ENCODE results near the gene MCM9. TPM values are rescaled to one million over a fixed set of nuclear protein-coding genes. Genes with fewer than 3 reads are reported as not detected.
"Not testable (repeated sequence)": the region's sequence is repeated elsewhere in the genome, so short reads cannot be mapped to it uniquely, and the experiment has no call there.

The MCM9 gene
- total and polyA plus RNA-seq, 11 donors, result 2.1 to 8.5 (median 4.8) TPM

DNA sequence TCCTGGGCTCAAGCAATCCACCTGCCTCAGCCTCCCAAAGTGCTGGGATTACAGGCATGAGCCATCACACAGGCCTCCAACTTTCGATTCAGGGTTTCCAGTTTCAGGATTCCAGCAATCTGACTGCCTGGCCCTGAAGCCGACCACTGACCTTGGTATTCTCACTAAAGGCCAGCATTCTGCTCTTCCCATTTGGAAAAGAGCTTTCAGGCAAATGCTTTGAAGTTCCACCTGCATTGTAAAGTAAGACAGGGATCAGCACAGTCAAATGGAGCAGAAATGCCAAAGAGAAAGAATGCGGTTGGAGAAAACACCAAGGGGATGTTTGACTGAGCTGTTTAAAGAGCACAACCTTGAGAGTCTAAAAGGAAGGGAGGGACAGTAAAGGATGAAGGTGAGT lies 166.5 kb downstream of the MCM9 start:
- DNase-seq (no peak), ATAC-seq (no peak)
- Histone ChIP-seq H3K4me1 (peaks cover 0 to 44% (median 0%) of the 10 kb centered on the region in 12 donors), H3K27me3 (no peaks in the 10 kb centered on the region), H3K36me3 (no peaks in the 10 kb centered on the region), H3K27ac (peak overlapping the region in 3 of 12 donors; percentile 14 to 93 (median 37)), H3K9me3 (no peaks in the 10 kb centered on the region), H3K4me3 (no peak overlapping the region)
- no peak for TF ChIP-seq POLR2A (IDR thresholded peaks at IDR 0.05)
- TF ChIP-seq, protein P1, sequence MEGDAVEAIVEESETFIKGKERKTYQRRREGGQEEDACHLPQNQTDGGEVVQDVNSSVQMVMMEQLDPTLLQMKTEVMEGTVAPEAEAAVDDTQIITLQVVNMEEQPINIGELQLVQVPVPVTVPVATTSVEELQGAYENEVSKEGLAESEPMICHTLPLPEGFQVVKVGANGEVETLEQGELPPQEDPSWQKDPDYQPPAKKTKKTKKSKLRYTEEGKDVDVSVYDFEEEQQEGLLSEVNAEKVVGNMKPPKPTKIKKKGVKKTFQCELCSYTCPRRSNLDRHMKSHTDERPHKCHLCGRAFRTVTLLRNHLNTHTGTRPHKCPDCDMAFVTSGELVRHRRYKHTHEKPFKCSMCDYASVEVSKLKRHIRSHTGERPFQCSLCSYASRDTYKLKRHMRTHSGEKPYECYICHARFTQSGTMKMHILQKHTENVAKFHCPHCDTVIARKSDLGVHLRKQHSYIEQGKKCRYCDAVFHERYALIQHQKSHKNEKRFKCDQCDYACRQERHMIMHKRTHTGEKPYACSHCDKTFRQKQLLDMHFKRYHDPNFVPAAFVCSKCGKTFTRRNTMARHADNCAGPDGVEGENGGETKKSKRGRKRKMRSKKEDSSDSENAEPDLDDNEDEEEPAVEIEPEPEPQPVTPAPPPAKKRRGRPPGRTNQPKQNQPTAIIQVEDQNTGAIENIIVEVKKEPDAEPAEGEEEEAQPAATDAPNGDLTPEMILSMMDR (IDR thresholded peaks at IDR 0.05), result no peak
- WGBS, 4 donors, result 87 to 95% (median 89%) methylated on average over 3 of the region's 3 CpGs
- intact Hi-C loops (cut with DNase I), result no loop called here

DNA sequence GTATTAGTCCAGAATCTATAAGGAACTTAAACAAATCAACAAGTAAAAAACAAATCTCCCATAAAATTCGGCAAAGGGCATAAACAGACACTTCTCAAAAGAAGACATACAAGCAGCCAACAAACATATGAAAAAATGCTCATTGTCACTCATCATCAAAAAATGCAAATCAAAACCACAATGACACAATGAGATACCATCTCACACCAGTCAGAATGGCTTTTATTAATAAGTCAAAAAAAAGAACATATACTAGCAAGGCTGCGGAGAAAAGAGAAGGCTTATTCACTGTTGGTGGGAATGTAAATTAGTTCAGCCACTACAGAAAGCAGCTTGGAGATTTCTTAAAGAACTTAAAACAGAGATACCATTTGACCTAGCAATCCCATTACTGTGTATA lies 169.6 kb downstream of the MCM9 start:
- H3K4me3 ChIP-seq; ATAC-seq; H3K36me3 ChIP-seq; H3K9me3 ChIP-seq; DNase-seq; H3K27me3 ChIP-seq; intact Hi-C loops (cut with DNase I): not testable (repeated sequence)
- WGBS, 4 donors, result 91 to 98% (median 97%) methylated on average over 2 of the region's 2 CpGs
- Histone ChIP-seq H3K4me1 (peaks cover 0 to 37% (median 0%) of the 10 kb centered on the region in 12 donors), H3K27ac (peak overlapping the region in 1 of 12 donors; percentile 35)

- peaks cover 0 to 41% (median 0%) of the 10 kb centered on the region in 12 donors for H3K4me1 ChIP-seq
- no peak overlapping the region for H3K4me3 ChIP-seq
- intact Hi-C loops (cut with DNase I), result no loop called here
- DNase-seq (peak in 1 of 5 donors; percentile 18), ATAC-seq (peak in 2 of 4 donors; percentile 41 to 48)
- no peak for TF ChIP-seq POLR2A (IDR thresholded peaks at IDR 0.05)
- TF ChIP-seq, protein P1 (IDR thresholded peaks at IDR 0.05), result no peak
- H3K27ac ChIP-seq, result peak overlapping the region in 1 of 12 donors; percentile 35
- no peaks in the 10 kb centered on the region for H3K27me3 ChIP-seq
- WGBS, 4 donors, result 56 to 61% (median 58%) methylated on average over 3 of the region's 3 CpGs
- H3K36me3 ChIP-seq, result no peaks in the 10 kb centered on the region
- H3K9me3 ChIP-seq, result no peaks in the 10 kb centered on the region
Observed at GRCh38 chr6:118764766-118765165, 170.2 kb downstream of the MCM9 start.

Other genes starting within 250 kb of the MCM9 start
- gene ASF1A, start 41.0 kb downstream of the MCM9 start, total RNA-seq, result 10 to 100 TPM in 8 of 9 donors, 1 to 10 TPM in 1; 9.8 to 28.9 (median 22.1) TPM
- gene ASF1A, start 41.0 kb downstream of the MCM9 start, polyA plus RNA-seq, result 10 to 100 TPM; 16.4 to 24.5 TPM
- gene FAM184A, start 143.5 kb upstream of the MCM9 start, total RNA-seq, result 1 to 10 TPM in 3 of 9 donors, under 1 TPM in 6; 0.16 to 1.1 (median 0.45) TPM
- under 1 TPM; 0.18 to 0.65 TPM for gene FAM184A, start 143.5 kb upstream of the MCM9 start, polyA plus RNA-seq

Data from heart left ventricle (tissue), 16 donors.